H9 (cell line): ENCODE data around the gene RFWD3. TPM values are rescaled to one million over a fixed set of nuclear protein-coding genes. Genes with fewer than 3 reads are reported as not detected.

Source experiments
- DNase-seq: peaks from one replicate; pipeline ENCODE4 v3.0.0-alpha.2; 2017
- H2AFZ ChIP-seq: one replicate; pipeline ENCODE4 v1.6.1; 2013; ENCODE audit warnings: mild to moderate bottlenecking, low read length, control low read depth, moderate library complexity
- H2AK5ac ChIP-seq: 2 replicates; pipeline ENCODE4 v1.6.1; 2013; ENCODE audit warnings: low read length, control low read depth, mixed read lengths; ENCODE audit not compliant: insufficient read length
- H2BK120ac ChIP-seq: one replicate; pipeline ENCODE4 v1.6.1; 2013; ENCODE audit warnings: low read depth, mild to moderate bottlenecking, low read length, control low read depth, inconsistent platforms; ENCODE audit not compliant: poor library complexity, severe bottlenecking
- H2BK12ac ChIP-seq: 2 replicates; pipeline ENCODE4 v1.6.1; 2013; ENCODE audit warnings: low read length, control low read depth, mixed read lengths, low read depth; ENCODE audit not compliant: insufficient read length
- H2BK15ac ChIP-seq: 2 replicates; pipeline ENCODE4 v1.6.1; 2013; ENCODE audit warnings: low read depth, low read length, control low read depth
- H2BK20ac ChIP-seq: one replicate; pipeline ENCODE4 v1.6.1; 2013; ENCODE audit warnings: low read depth, mild to moderate bottlenecking, low read length, control low read depth, inconsistent platforms; ENCODE audit not compliant: poor library complexity, severe bottlenecking
- H2BK5ac ChIP-seq: 2 replicates; pipeline ENCODE4 v1.6.1; 2013; ENCODE audit warnings: low read length, control low read depth, mixed read lengths; ENCODE audit not compliant: insufficient read length
- H3K14ac ChIP-seq: 2 replicates; pipeline ENCODE4 v1.6.1; 2013; ENCODE audit warnings: low read length, control low read depth; ENCODE audit not compliant: insufficient read depth
- H3K18ac ChIP-seq: 2 replicates; pipeline ENCODE4 v1.6.1; 2013; ENCODE audit warnings: low read depth, mild to moderate bottlenecking, mixed read lengths, low read length, control low read depth; ENCODE audit not compliant: insufficient read length
- H3K23ac ChIP-seq: 2 replicates; pipeline ENCODE4 v1.6.1; 2013; ENCODE audit warnings: low read length, control low read depth, mixed read lengths, low read depth; ENCODE audit not compliant: insufficient read length
- H3K23me2 ChIP-seq: 2 replicates; pipeline ENCODE4 v1.6.1; 2013; ENCODE audit warnings: low read depth, mild to moderate bottlenecking, mixed read lengths, low read length, control low read depth; ENCODE audit not compliant: insufficient read length, poor library complexity, severe bottlenecking
- H3K27ac ChIP-seq: 2 replicates; pipeline ENCODE4 v1.5.1; 2013; ENCODE audit warnings: low read length, control low read depth, mixed read lengths, low read depth; ENCODE audit not compliant: insufficient read length
- H3K27me3 ChIP-seq: 2 replicates; pipeline ENCODE4 v1.6.1; 2013; ENCODE audit warnings: low read length, control low read depth, inconsistent platforms; ENCODE audit not compliant: insufficient read depth
- H3K4ac ChIP-seq: 2 replicates; pipeline ENCODE4 v1.6.1; 2013; ENCODE audit warnings: low read depth, mild to moderate bottlenecking, control low read depth, inconsistent platforms, low read length, moderate library complexity
- H3K4me1 ChIP-seq: 2 replicates; pipeline ENCODE4 v1.6.1; 2013; ENCODE audit warnings: low read length, control low read depth, inconsistent platforms; ENCODE audit not compliant: insufficient read depth
- H3K4me2 ChIP-seq: 2 replicates; pipeline ENCODE4 v1.6.1; 2013; ENCODE audit warnings: low read length, control low read depth, mixed read lengths; ENCODE audit not compliant: insufficient read length, insufficient read depth
- H3K56ac ChIP-seq: 2 replicates; pipeline ENCODE4 v1.6.1; 2013; ENCODE audit warnings: low read depth, mild to moderate bottlenecking, mixed read lengths, low read length, control low read depth; ENCODE audit not compliant: insufficient read length
- H3K79me1 ChIP-seq: 2 replicates; pipeline ENCODE4 v1.6.1; 2013; ENCODE audit warnings: low read depth, mild to moderate bottlenecking, moderate library complexity, low read length, control low read depth, inconsistent platforms; ENCODE audit not compliant: insufficient read depth, poor library complexity, severe bottlenecking
- H3K79me2 ChIP-seq: 2 replicates; pipeline ENCODE4 v1.6.1; 2013; ENCODE audit warnings: low read length, control low read depth, inconsistent platforms; ENCODE audit not compliant: insufficient read depth
- H3K9ac ChIP-seq: 2 replicates; pipeline ENCODE4 v1.6.1; 2013; ENCODE audit warnings: low read length, control low read depth, mixed read lengths; ENCODE audit not compliant: insufficient read length; ENCODE audit errors: extremely low read depth
- H3K9me3 ChIP-seq: one replicate; pipeline ENCODE4 v1.6.1; 2013; ENCODE audit warnings: low read depth, low read length, inconsistent platforms; ENCODE audit not compliant: control insufficient read depth
- H3T11ph ChIP-seq: one replicate; pipeline ENCODE4 v1.6.1; 2013; ENCODE audit warnings: mild to moderate bottlenecking, low read length, control low read depth, inconsistent platforms
- H4K20me1 ChIP-seq: one replicate; pipeline ENCODE4 v1.6.1; 2013; ENCODE audit not compliant: control insufficient read depth, insufficient read length, insufficient read depth
- H4K5ac ChIP-seq: 2 replicates; pipeline ENCODE4 v1.6.1; 2013; ENCODE audit warnings: low read depth, mild to moderate bottlenecking, mixed read lengths, low read length, control low read depth; ENCODE audit not compliant: insufficient read length
- H4K8ac ChIP-seq: replicated peaks from 2 replicates; pipeline ENCODE4 v1.6.1; 2013; ENCODE audit warnings: low read length, control low read depth, mixed read lengths, low read depth; ENCODE audit not compliant: insufficient read length
- H4K91ac ChIP-seq: 2 replicates; pipeline ENCODE4 v1.6.1; 2013; ENCODE audit warnings: low read depth, mild to moderate bottlenecking, moderate library complexity, mixed read lengths, low read length, control low read depth; ENCODE audit not compliant: insufficient read length
- H3K27ac Mint-ChIP-seq, 3 experiments: 2 replicates in 2 of 3; 3 replicates in 1 of 3; pipeline ENCODE4 v1.8.0; 2020 to 2021; ENCODE audit warnings: mixed read lengths in 3 of 3, mild to moderate bottlenecking in 1 of 3, moderate library complexity in 1 of 3
- H3K27me3 Mint-ChIP-seq: 2 replicates; pipeline ENCODE4 v1.8.0; 2021; ENCODE audit warnings: low read depth, mild to moderate bottlenecking, moderate library complexity, mixed read lengths
- H3K36me3 Mint-ChIP-seq, 3 experiments: 2 replicates in 2 of 3; 3 replicates in 1 of 3; pipeline ENCODE4 v1.8.0; 2020 to 2021; ENCODE audit warnings: low read depth in 3 of 3, mixed read lengths in 3 of 3; ENCODE audit not compliant: insufficient read depth in 1 of 3
- H3K4me1 Mint-ChIP-seq, 2 experiments: 2 replicates each; pipeline ENCODE4 v1.8.0; 2020; ENCODE audit warnings: mixed read lengths in 2 of 2
- H3K4me3 Mint-ChIP-seq, 2 experiments: 2 replicates in 1 of 2; 3 replicates in 1 of 2; pipeline ENCODE4 v1.8.0; 2020 to 2021; ENCODE audit warnings: mild to moderate bottlenecking in 2 of 2, mixed read lengths in 2 of 2, moderate library complexity in 1 of 2
- H3K9me3 Mint-ChIP-seq, 2 experiments: 2 replicates in 1 of 2; 3 replicates in 1 of 2; pipeline ENCODE4 v1.8.0; 2020; ENCODE audit warnings: mild to moderate bottlenecking in 2 of 2, mixed read lengths in 2 of 2, moderate library complexity in 1 of 2
- CTCF ChIP-seq: fragments of 200-600 bp; sonication (generic); conservative IDR thresholded peaks from 3 replicates; pipeline ENCODE4 v1.8.0; 2021; ENCODE audit warnings: antibody characterized with exemption, mild to moderate bottlenecking
- WGBS: extraction: QIAGEN DNeasy Blood & Tissue Kit; methylation state at CpG from one replicate; pipeline ENCODE4 v1.1.7; 2013; ENCODE audit warnings: missing lambda C conversion rate, low lambda C conversion rate, mixed read lengths; ENCODE audit not compliant: insufficient read length; ENCODE audit errors: extremely low coverage; 5-methylcytosine and 5-hydroxymethylcytosine counted together
- total RNA-seq: library from RNA; stranded (reverse); gene quantifications from 2 replicates; pipeline ENCODE4 v1.2.1, GENCODE V29; 2021

The RFWD3 gene
- total RNA-seq, 1 experiment from 2014 or later: 114 TPM

DNA sequence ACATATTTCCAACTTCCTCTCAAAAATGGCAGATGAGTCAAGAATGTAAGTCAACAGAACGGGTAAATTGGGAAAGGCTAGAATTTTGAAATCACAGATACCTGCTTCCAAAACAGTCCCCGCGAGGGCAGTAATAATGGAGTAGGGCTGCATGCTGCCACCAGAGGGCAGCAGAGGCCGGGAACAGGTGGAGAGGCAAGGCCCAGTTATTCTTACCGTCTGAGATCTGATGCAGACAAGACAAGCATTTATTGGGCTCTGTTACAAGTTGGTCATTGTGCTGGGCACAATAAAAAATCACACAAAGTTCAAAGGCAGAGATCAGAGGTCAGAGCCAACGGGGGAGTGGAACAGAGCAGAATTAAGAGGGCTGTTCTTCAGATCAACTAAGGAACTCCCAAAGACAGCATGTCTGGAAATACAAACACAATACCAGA is 42.8 kb upstream of the RFWD3 start:
- Histone ChIP-seq H3K27ac (no peak overlapping the region), H4K8ac (no peak overlapping the region), H2AK5ac (no peak overlapping the region), H3K79me1 (no peaks in the 10 kb centered on the region), H2BK12ac (no peak overlapping the region), H3K9ac (no peak overlapping the region), H2BK5ac (no peak overlapping the region), H4K91ac (no peak overlapping the region), H3K79me2 (no peaks in the 10 kb centered on the region), H3K27me3 (no peaks in the 10 kb centered on the region), H3K14ac (no peak overlapping the region), H3K23me2 (no peaks in the 10 kb centered on the region), H2BK120ac (no peak overlapping the region), H3T11ph (no peak overlapping the region), H3K9me3 (no peaks in the 10 kb centered on the region), H4K20me1 (no peaks in the 10 kb centered on the region), H2BK20ac (no peak overlapping the region), H4K5ac (no peak overlapping the region), H2AFZ (no peak overlapping the region), H3K4me2 (no peak overlapping the region), H3K4me1 (no peaks in the 10 kb centered on the region), H3K56ac (no peak overlapping the region), H3K23ac (no peak overlapping the region), H3K18ac (no peak overlapping the region), H2BK15ac (no peak overlapping the region), H3K4ac (no peak overlapping the region)
- H3K27ac Mint-ChIP-seq: no peak overlapping the region
- peak; percentile 84 for DNase-seq
- peak; percentile 98 for TF ChIP-seq CTCF
- H3K4me3 Mint-ChIP-seq: no peak overlapping the region
- WGBS: no CpG with 5 or more reads among the region's 6 CpGs
- peaks cover 8% of the 10 kb centered on the region for H3K27me3 Mint-ChIP-seq
- H3K9me3 Mint-ChIP-seq: no peaks in the 10 kb centered on the region
- peaks cover 2 to 12% of the 10 kb centered on the region in 2 experiments for H3K4me1 Mint-ChIP-seq
- no peaks in the 10 kb centered on the region for H3K36me3 Mint-ChIP-seq
